HEK293 (cell line): ENCODE data around the gene KIAA0753.

Source experiments
- CTCF ChIA-PET: fragments of 350-600 bp; formaldehyde crosslinking; extraction: SDS; loops from one replicate; lab custom pipeline; 2021; ENCODE audit warnings: antibody characterized with exemption; lab: Yijun Ruan, JAX
- POLR2A ChIA-PET: fragments of 300-600 bp; formaldehyde crosslinking; extraction: SDS; loops from one replicate; lab custom pipeline; 2020; ENCODE audit warnings: antibody characterized with exemption, inconsistent platforms; lab: Yijun Ruan, JAX
- H3K27ac ChIP-seq: fragments of 200-500 bp; sonication (Bioruptor generic); 2 replicates; pipeline ENCODE4 v1.5.1; 2014; ENCODE audit warnings: low read depth, low read length, control low read depth, inconsistent platforms; ENCODE audit errors: extremely low read depth
- H3K36me3 ChIP-seq, 2 experiments: fragments of 200-500 bp in 1 of 2; sonication (Bioruptor generic) in 1 of 2; 1 replicate in 1 of 2; 2 replicates in 1 of 2; pipeline ENCODE4 v1.5.1; 2014 to 2017; ENCODE audit warnings: inconsistent platforms in 2 of 2, low read length in 2 of 2; ENCODE audit not compliant: control insufficient read depth in 2 of 2, insufficient read depth in 1 of 2
- H3K4me1 ChIP-seq: fragments of 200-500 bp; sonication (Bioruptor generic); 2 replicates; pipeline ENCODE4 v1.5.1; 2014; ENCODE audit warnings: mild to moderate bottlenecking, low read length, inconsistent platforms; ENCODE audit not compliant: control insufficient read depth, insufficient read depth
- H3K4me3 ChIP-seq: 2 replicates; pipeline ENCODE4 v1.5.1; 2011; ENCODE audit warnings: low read depth, mild to moderate bottlenecking, control low read depth, low read length, moderate library complexity
- H3K9me3 ChIP-seq: fragments of 200-500 bp; sonication (Bioruptor generic); 2 replicates; pipeline ENCODE4 v1.5.1; 2014; ENCODE audit warnings: low read depth, low read length, inconsistent platforms; ENCODE audit not compliant: control insufficient read depth, insufficient read depth
- ATF2 ChIP-seq: fragments of 450-650 bp; formaldehyde crosslinking; IDR thresholded peaks from 2 replicates; pipeline ENCODE4 v1.5.1; 2016; ENCODE audit warnings: missing biosample characterization, missing genetic modification characterization, low read depth
- BCL11A ChIP-seq: fragments of 450-650 bp; formaldehyde crosslinking; IDR thresholded peaks from 2 replicates; pipeline ENCODE4 v1.5.1; 2016; ENCODE audit warnings: low read depth, missing biosample characterization, missing genetic modification characterization
- EGR2 ChIP-seq: fragments of 450-650 bp; formaldehyde crosslinking; IDR thresholded peaks from 2 replicates; pipeline ENCODE4 v1.5.1; 2016; ENCODE audit warnings: low read depth, missing biosample characterization, missing genetic modification characterization
- TSHZ1 ChIP-seq: fragments of 450-650 bp; formaldehyde crosslinking; IDR thresholded peaks from 2 replicates; pipeline ENCODE4 v1.5.1; 2016; ENCODE audit warnings: missing biosample characterization, missing genetic modification characterization, borderline replicate concordance
- ZNF132 ChIP-seq: fragments of 450-650 bp; formaldehyde crosslinking; IDR thresholded peaks from 2 replicates; pipeline ENCODE4 v1.5.1; 2017; ENCODE audit warnings: missing biosample characterization, missing genetic modification characterization, borderline replicate concordance
- ZNF155 ChIP-seq: fragments of 450-650 bp; formaldehyde crosslinking; IDR thresholded peaks from 2 replicates; pipeline ENCODE4 v1.5.1; 2016; ENCODE audit warnings: missing biosample characterization, missing genetic modification characterization
- ZNF585B ChIP-seq: fragments of 450-650 bp; formaldehyde crosslinking; IDR thresholded peaks from 2 replicates; pipeline ENCODE4 v1.5.1; 2016; ENCODE audit warnings: missing biosample characterization, missing genetic modification characterization
- ZNF658 ChIP-seq: fragments of 450-650 bp; formaldehyde crosslinking; IDR thresholded peaks from 2 replicates; pipeline ENCODE4; 2016; ENCODE audit warnings: missing biosample characterization, missing genetic modification characterization
- ZNF664 ChIP-seq: fragments of 450-650 bp; formaldehyde crosslinking; IDR thresholded peaks from 2 replicates; pipeline ENCODE4 v1.5.1; 2016; ENCODE audit warnings: missing biosample characterization, missing genetic modification characterization
- ZNF677 ChIP-seq: fragments of 450-650 bp; IDR thresholded peaks from 2 replicates; pipeline ENCODE4 v1.5.0; 2018; ENCODE audit warnings: missing biosample characterization, mild to moderate bottlenecking, missing genetic modification characterization, moderate library complexity
- TF ChIP-seq, protein P1 (sequence below): fragments of 450-650 bp; formaldehyde crosslinking; IDR thresholded peaks from 2 replicates; pipeline ENCODE4 v1.5.1; 2016; ENCODE audit warnings: missing biosample characterization, missing genetic modification characterization
- TF ChIP-seq, protein P2 (sequence below): fragments of 450-650 bp; formaldehyde crosslinking; IDR thresholded peaks from 2 replicates; pipeline ENCODE4 v1.5.1; 2016; ENCODE audit warnings: missing biosample characterization, missing genetic modification characterization
- TF ChIP-seq, protein P3 (sequence below): fragments of 450-650 bp; formaldehyde crosslinking; IDR thresholded peaks from 2 replicates; pipeline ENCODE4 v1.5.1; 2016; ENCODE audit warnings: missing biosample characterization, missing genetic modification characterization

The KIAA0753 gene

GRCh38 chr17:6578491-6578890, 62.0 kb downstream of the KIAA0753 start (continued):
- TF ChIP-seq TSHZ1 (tag by site-specific recombination) (no peak), ZNF155 (tag by site-specific recombination) (no peak), ATF2 (tag by site-specific recombination) (no peak)
- TF ChIP-seq, protein P1, sequence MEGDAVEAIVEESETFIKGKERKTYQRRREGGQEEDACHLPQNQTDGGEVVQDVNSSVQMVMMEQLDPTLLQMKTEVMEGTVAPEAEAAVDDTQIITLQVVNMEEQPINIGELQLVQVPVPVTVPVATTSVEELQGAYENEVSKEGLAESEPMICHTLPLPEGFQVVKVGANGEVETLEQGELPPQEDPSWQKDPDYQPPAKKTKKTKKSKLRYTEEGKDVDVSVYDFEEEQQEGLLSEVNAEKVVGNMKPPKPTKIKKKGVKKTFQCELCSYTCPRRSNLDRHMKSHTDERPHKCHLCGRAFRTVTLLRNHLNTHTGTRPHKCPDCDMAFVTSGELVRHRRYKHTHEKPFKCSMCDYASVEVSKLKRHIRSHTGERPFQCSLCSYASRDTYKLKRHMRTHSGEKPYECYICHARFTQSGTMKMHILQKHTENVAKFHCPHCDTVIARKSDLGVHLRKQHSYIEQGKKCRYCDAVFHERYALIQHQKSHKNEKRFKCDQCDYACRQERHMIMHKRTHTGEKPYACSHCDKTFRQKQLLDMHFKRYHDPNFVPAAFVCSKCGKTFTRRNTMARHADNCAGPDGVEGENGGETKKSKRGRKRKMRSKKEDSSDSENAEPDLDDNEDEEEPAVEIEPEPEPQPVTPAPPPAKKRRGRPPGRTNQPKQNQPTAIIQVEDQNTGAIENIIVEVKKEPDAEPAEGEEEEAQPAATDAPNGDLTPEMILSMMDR, result no peak

- TF ChIP-seq ZNF677 (tag by site-specific recombination) (no peak), ZNF664 (tag by site-specific recombination) (peak; percentile 56; the same call in 1 of the 2 replicates), EGR2 (tag by site-specific recombination) (0 out of 2 replicates have a peak, but pooled peaks have one; percentile 7)
- CTCF ChIA-PET, result interaction anchor here (0.6 to 1.6 kb wide), 3 partner anchors 20 to 1833 kb away, joined by 3 to 9 read pairs (median 4); no protein-coding TSS in a partner anchor
- Histone ChIP-seq H3K36me3 (peaks cover 11 to 63% of the 10 kb centered on the region in 2 experiments), H3K4me1 (no peaks in the 10 kb centered on the region), H3K4me3 (no peak overlapping the region), H3K27ac (no peak overlapping the region), H3K9me3 (no peaks in the 10 kb centered on the region; the same call in 1 of the 2 replicates)
- POLR2A ChIA-PET, result no interaction called here
Measured at GRCh38 chr17:6577686-6578263, 62.7 kb downstream of the KIAA0753 start.

DNA sequence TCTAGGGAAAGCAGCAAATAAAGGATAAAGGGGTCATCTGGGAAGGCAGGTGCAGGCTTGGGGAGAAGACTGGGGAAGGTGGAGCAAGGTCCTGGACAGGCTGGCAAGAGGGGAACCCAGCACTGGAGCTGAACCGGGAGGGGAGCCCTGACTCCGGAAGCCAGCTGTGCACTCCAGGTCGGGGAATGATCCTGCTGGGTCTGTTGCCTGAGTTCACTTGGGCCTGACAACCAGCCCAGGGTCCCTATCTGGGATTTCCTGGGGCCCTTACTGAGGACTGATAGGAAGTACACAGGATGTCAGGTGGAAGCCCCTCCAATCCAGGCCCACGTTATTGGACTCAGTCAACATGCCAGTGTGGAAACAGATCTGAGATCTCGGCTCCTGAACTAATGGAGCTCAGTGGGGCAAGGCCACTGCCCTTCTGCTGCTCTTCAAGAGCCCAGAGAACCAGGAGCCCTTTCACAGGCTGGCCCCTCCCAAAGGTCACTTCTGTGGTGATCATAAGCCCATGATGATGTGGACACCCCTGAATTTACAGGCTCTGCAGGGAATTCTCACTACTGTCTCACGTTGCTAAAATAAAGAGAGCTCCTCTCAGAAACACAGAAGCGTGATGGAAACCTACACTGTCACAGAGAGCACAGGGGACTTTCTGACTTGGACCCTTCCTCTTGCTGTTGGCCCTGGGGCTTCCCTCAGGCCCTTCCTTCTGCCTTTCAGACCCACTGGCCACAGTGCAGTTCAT, 64.3 kb downstream of the KIAA0753 start:
- no peaks in the 10 kb centered on the region for H3K9me3 ChIP-seq
- H3K27ac ChIP-seq, result no peak overlapping the region
- no peak overlapping the region for H3K4me3 ChIP-seq
- no peaks in the 10 kb centered on the region for H3K4me1 ChIP-seq
- peaks cover 0 to 49% of the 10 kb centered on the region in 2 experiments for H3K36me3 ChIP-seq
- ChIA-PET CTCF (no interaction called here), POLR2A (no interaction called here)
- TF ChIP-seq BCL11A (tag by site-specific recombination), result no peak
- TF ChIP-seq, protein P2, sequence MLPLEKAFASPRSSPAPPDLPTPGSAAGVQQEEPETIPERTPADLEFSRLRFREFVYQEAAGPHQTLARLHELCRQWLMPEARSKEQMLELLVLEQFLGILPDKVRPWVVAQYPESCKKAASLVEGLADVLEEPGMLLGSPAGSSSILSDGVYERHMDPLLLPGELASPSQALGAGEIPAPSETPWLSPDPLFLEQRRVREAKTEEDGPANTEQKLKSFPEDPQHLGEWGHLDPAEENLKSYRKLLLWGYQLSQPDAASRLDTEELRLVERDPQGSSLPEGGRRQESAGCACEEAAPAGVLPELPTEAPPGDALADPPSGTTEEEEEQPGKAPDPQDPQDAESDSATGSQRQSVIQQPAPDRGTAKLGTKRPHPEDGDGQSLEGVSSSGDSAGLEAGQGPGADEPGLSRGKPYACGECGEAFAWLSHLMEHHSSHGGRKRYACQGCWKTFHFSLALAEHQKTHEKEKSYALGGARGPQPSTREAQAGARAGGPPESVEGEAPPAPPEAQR (tag by site-specific recombination), result no peak
- TF ChIP-seq, protein P3, sequence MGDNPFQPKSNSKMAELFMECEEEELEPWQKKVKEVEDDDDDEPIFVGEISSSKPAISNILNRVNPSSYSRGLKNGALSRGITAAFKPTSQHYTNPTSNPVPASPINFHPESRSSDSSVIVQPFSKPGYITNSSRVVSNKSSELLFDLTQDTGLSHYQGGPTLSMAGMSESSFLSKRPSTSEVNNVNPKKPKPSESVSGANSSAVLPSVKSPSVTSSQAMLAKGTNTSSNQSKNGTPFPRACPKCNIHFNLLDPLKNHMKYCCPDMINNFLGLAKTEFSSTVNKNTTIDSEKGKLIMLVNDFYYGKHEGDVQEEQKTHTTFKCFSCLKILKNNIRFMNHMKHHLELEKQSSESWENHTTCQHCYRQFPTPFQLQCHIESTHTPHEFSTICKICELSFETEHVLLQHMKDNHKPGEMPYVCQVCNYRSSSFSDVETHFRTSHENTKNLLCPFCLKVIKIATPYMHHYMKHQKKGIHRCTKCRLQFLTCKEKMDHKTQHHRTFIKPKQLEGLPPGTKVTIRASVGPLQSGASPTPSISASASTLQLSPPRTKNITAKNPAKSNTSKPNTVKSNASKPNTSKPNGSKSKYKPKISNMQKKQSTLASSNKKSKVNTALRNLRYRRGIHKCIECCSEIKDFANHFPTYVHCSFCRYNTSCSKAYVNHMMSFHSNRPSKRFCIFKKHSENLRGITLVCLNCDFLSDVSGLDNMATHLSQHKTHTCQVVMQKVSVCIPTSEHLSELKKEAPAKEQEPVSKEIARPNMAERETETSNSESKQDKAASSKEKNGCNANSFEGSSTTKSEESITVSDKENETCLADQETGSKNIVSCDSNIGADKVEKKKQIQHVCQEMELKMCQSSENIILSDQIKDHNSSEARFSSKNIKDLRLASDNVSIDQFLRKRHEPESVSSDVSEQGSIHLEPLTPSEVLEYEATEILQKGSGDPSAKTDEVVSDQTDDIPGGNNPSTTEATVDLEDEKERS (tag by site-specific recombination), result no peak
- no peak for TF ChIP-seq ZNF585B (tag by site-specific recombination)
- no peak for TF ChIP-seq ZNF132 (tag by site-specific recombination)
- TF ChIP-seq ZNF658 (tag by site-specific recombination), result no peak
